HepG2 (cell line): ENCODE results near the gene MED13L. TPM values are rescaled to one million over a fixed set of nuclear protein-coding genes. Genes with fewer than 3 reads are reported as not detected.

Experiments
- ATAC-seq: fragments of 200-7000 bp; cut with Tn5 transposase; 3 replicates; pipeline ENCODE4 v1.9.1; 2020; ENCODE audit warnings: mild to moderate bottlenecking, moderate library complexity
- BruUV-seq: library from RNA; stranded (reverse); fragments of 400-500 nt; replicated peaks from 2 replicates; lab custom pipeline; 2021; lab: Mats Ljungman, UMichigan
- CTCF ChIA-PET: fragments of 300-600 bp; formaldehyde crosslinking; extraction: SDS; loops from one replicate; lab custom pipeline; 2021; ENCODE audit warnings: low total read pairs, inconsistent platforms, low intra/inter-chr PET ratio; lab: Yijun Ruan, JAX
- POLR2A ChIA-PET: fragments of 350-600 bp; sonication (Branson Sonifier 250); formaldehyde crosslinking; loops from one replicate; lab custom pipeline; 2020; ENCODE audit warnings: antibody characterized with exemption, inconsistent platforms; lab: Yijun Ruan, JAX
- DNase-seq: peaks from one replicate; pipeline ENCODE4 v3.0.0-alpha.2; 2015; ENCODE audit warnings: low spot score
- FAIRE-seq: peaks from 3 replicates; lab custom pipeline; 2011; peaks lifted over from hg19 to GRCh38; lab: Jason Lieb, UNC
- H2AFZ ChIP-seq: one replicate; pipeline ENCODE4 v1.6.1; 2011; ENCODE audit warnings: low read length, inconsistent platforms
- H3K27ac ChIP-seq: fragments of 300-600 bp; 3 replicates; pipeline ENCODE4 v1.8.0; 2011; ENCODE audit warnings: mixed run types, mild to moderate bottlenecking, mixed read lengths, low read length, inconsistent platforms; ENCODE audit not compliant: insufficient read depth; ENCODE audit errors: extremely low read length
- H3K27me3 ChIP-seq, 2 experiments: fragments of 200-600 bp in 1 of 2; 2 replicates in 1 of 2; 3 replicates in 1 of 2; pipeline versions ENCODE4 v1.6.0 to v1.8.0; 2011; ENCODE audit warnings: low read length in 2 of 2, mild to moderate bottlenecking in 2 of 2, moderate library complexity in 2 of 2, inconsistent platforms in 1 of 2; ENCODE audit not compliant: insufficient read depth in 2 of 2, control insufficient read depth in 1 of 2
- H3K36me3 ChIP-seq, 2 experiments: fragments of 200-600 bp in 1 of 2; replicated peaks in 1 of 2; 2 replicates in 1 of 2; 3 replicates in 1 of 2; pipeline versions ENCODE4 v1.5.1 to v1.8.0; 2011; ENCODE audit warnings: low read length in 2 of 2, inconsistent platforms in 1 of 2; ENCODE audit not compliant: insufficient read depth in 2 of 2, control insufficient read depth in 1 of 2
- H3K4me1 ChIP-seq: 2 replicates; pipeline ENCODE4 v1.5.1; 2012; ENCODE audit warnings: low read length, inconsistent platforms; ENCODE audit not compliant: insufficient read depth
- H3K4me2 ChIP-seq: 2 replicates; pipeline ENCODE4 v1.6.0; 2011; ENCODE audit warnings: low read depth, low read length, inconsistent platforms
- H3K4me3 ChIP-seq, 3 experiments: fragments of 200-600 bp in 1 of 3; sonication (generic), shearing (Covaris generic) in 1 of 3; replicated peaks in 1 of 3; 2 replicates each; pipeline ENCODE4 v1.5.1; 2011 to 2016; ENCODE audit warnings: low read length in 3 of 3, inconsistent platforms in 2 of 3, low read depth in 2 of 3, mild to moderate bottlenecking in 2 of 3, control low read depth in 1 of 3, mixed read lengths in 1 of 3; ENCODE audit not compliant: insufficient read depth in 1 of 3
- H3K79me2 ChIP-seq: one replicate; pipeline ENCODE4 v1.6.1; 2011; ENCODE audit warnings: low read length, inconsistent platforms; ENCODE audit not compliant: insufficient read depth
- H3K9ac ChIP-seq: 2 replicates; pipeline ENCODE4 v1.6.0; 2011; ENCODE audit warnings: mild to moderate bottlenecking, low read depth, low read length, inconsistent platforms; ENCODE audit not compliant: insufficient read depth
- H3K9me3 ChIP-seq: 2 replicates; pipeline ENCODE4 v1.5.1; 2012; ENCODE audit warnings: mild to moderate bottlenecking, low read length
- H4K20me1 ChIP-seq: 2 replicates; pipeline ENCODE4 v1.6.0; 2011; ENCODE audit warnings: inconsistent platforms, mild to moderate bottlenecking, low read length, moderate library complexity; ENCODE audit not compliant: insufficient read depth
- FOXK2 ChIP-seq: fragments of 450-650 bp; IDR thresholded peaks from 2 replicates; pipeline ENCODE4 v1.6.1; 2016
- MNT ChIP-seq: fragments of 450-650 bp; IDR thresholded peaks from 2 replicates; pipeline ENCODE4 v1.6.1; 2016
- NFYB ChIP-seq: sonication (generic); formaldehyde crosslinking; IDR thresholded peaks from 2 replicates; pipeline ENCODE4 v1.4.0; 2020; ENCODE audit warnings: missing genetic modification reagents
- SOX13 ChIP-seq, 3 experiments: fragments of 450-650 bp in 1 of 3; sonication (generic) in 1 of 3; formaldehyde crosslinking in 1 of 3; IDR thresholded peaks in 2 of 3; conservative IDR thresholded peaks in 1 of 3; 2 replicates each; pipeline versions ENCODE4 v1.5.0 to v1.6.1; 2016 to 2020; ENCODE audit warnings: antibody characterized with exemption in 1 of 3, mild to moderate bottlenecking in 1 of 3, missing compliant biosample characterization in 1 of 3, missing genetic modification reagents in 1 of 3, moderate library complexity in 1 of 3
- TEAD3 ChIP-seq: optimal IDR thresholded peaks from 2 replicates; pipeline ENCODE3; 2016; ENCODE audit warnings: borderline replicate concordance
- ZNF18 ChIP-seq: sonication (generic); formaldehyde crosslinking; IDR thresholded peaks from 2 replicates; pipeline ENCODE4 v1.8.0; 2022; ENCODE audit warnings: mild to moderate bottlenecking, missing genetic modification reagents; ENCODE audit not compliant: insufficient replicate concordance
- ZNF224 ChIP-seq: sonication (generic); formaldehyde crosslinking; IDR thresholded peaks from 2 replicates; pipeline ENCODE4 v1.5.0; 2020; ENCODE audit warnings: mild to moderate bottlenecking, missing genetic modification reagents
- ZNF383 ChIP-seq: sonication (generic); formaldehyde crosslinking; IDR thresholded peaks from 2 replicates; pipeline ENCODE4 v1.4.0; 2020; ENCODE audit warnings: missing genetic modification reagents, mild to moderate bottlenecking, borderline replicate concordance
- ZNF782 ChIP-seq: sonication (generic); formaldehyde crosslinking; IDR thresholded peaks from 2 replicates; pipeline ENCODE4 v1.4.0; 2020; ENCODE audit warnings: missing genetic modification reagents, mild to moderate bottlenecking, borderline replicate concordance
- WGBS: methylation state at CpG from one replicate; pipeline ENCODE4 v1.1.6; 2017; ENCODE audit warnings: low lambda C conversion rate; 5-methylcytosine and 5-hydroxymethylcytosine counted together
- in situ Hi-C: cut with HindIII; loops from 2 replicates; pipeline ENCODE4 v1.10.0; 2017; ENCODE audit warnings: low pct_unique_long_range_greater_than_20kb; ENCODE audit not compliant: extremely low pct_ligation_motif_present
- intact Hi-C: fragments of 100-400 bp; cut with micrococcal nuclease; formaldehyde crosslinking; loops from one replicate; pipeline ENCODE4 v1.10.0; 2022; ENCODE audit not compliant: unreplicated experiment
- polyA plus RNA-seq, 8 experiments: library from polyadenylated mRNA; depleted of rRNA in 3 of 8; stranded (reverse) in 7 of 8; unstranded in 1 of 8; fragments of >200 nt; fragmentation: Illumina TruSeq in 4 of 8; extraction: Trizol in 4 of 8; gene quantifications; 2 replicates each; pipeline versions ENCODE4 v1.2.1 to v1.2.3, GENCODE V29; 2011 to 2016; ENCODE audit warnings: low read depth in 4 of 8, missing spikeins in 1 of 8, mixed read lengths in 1 of 8; ENCODE audit not compliant: insufficient read depth in 1 of 8
- total RNA-seq, 5 experiments: library from RNA; depleted of rRNA; stranded (reverse); fragments of >200 nt; fragmentation: Illumina TruSeq; extraction: Trizol; gene quantifications; 2 replicates each; pipeline ENCODE4 v1.2.3, GENCODE V29; 2016; ENCODE audit warnings: low read depth in 1 of 5
- TF ChIP-seq, protein P1 (sequence below): sonication (generic); formaldehyde crosslinking; IDR thresholded peaks from 2 replicates; pipeline ENCODE4 v1.8.1; 2023; ENCODE audit warnings: mild to moderate bottlenecking, missing genetic modification reagents

MED13L gene
- total and polyA plus RNA-seq, 2 of the 13 experiments (the other 11 are each of a cell fraction or from before 2014, with no cell fraction given), result 24.8 to 38.9 TPM

DNA sequence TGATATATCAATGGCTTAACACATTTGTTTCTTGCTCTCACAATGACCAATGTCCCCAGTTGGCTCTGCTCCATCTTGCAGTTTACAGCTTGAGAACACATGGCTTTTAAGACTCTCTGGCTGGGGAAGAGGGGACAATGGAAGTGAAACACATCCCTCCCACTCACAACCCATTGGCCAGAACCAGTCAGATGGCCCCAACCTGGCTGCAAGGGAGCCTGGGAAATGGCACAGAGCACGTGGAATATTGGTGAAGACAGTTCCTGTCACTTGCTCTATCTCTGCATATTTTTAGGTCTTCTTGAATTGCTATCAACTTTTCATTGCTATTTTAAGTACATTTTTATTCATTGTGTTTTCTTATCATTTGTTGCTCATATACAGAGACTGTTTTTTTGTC lies 345.4 kb downstream of the MED13L start:
- Histone ChIP-seq H3K4me2 (no peak overlapping the region), H3K27me3 (peaks cover 0 to 9% of the 10 kb centered on the region in 2 experiments; a peak in 1 of 5 replicates), H3K4me3 (no peak overlapping the region), H3K4me1 (no peaks in the 10 kb centered on the region), H4K20me1 (no peaks in the 10 kb centered on the region)
- TF ChIP-seq MNT, result peak; percentile 94
- no peak for TF ChIP-seq ZNF383 (CRISPR knock-in tag)
- TF ChIP-seq SOX13 (IDR thresholded peaks at IDR 0.05), result no peak
- no peak for TF ChIP-seq SOX13 (CRISPR knock-in tag; conservative IDR thresholded peaks at IDR 0.05 in 1 of 2, IDR thresholded peaks at IDR 0.05 in 1 of 2)
- no peak for TF ChIP-seq ZNF224 (CRISPR knock-in tag)
- TF ChIP-seq NFYB (CRISPR knock-in tag), result peak; percentile 20; the same call in 1 of the 2 replicates
- no peak for TF ChIP-seq ZNF18 (CRISPR knock-in tag)
- TF ChIP-seq, protein P1, sequence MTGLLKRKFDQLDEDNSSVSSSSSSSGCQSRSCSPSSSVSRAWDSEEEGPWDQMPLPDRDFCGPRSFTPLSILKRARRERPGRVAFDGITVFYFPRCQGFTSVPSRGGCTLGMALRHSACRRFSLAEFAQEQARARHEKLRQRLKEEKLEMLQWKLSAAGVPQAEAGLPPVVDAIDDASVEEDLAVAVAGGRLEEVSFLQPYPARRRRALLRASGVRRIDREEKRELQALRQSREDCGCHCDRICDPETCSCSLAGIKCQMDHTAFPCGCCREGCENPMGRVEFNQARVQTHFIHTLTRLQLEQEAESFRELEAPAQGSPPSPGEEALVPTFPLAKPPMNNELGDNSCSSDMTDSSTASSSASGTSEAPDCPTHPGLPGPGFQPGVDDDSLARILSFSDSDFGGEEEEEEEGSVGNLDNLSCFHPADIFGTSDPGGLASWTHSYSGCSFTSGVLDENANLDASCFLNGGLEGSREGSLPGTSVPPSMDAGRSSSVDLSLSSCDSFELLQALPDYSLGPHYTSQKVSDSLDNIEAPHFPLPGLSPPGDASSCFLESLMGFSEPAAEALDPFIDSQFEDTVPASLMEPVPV (CRISPR knock-in tag), result no peak
- TF ChIP-seq ZNF782, result no peak
- TF ChIP-seq FOXK2, result no peak
- no peak for TF ChIP-seq TEAD3 (CRISPR knock-in tag)
- TF ChIP-seq, all 625 proteins: peak for 2
- CTCF ChIA-PET, result no interaction called here
- ATAC-seq (no peak), FAIRE-seq (no peak), DNase-seq (no peak)
- BruUV-seq, result no TSS peak
- intact Hi-C loops (no loop called here), in situ Hi-C loops (no loop called here)
- no peaks in the 10 kb centered on the region for H3K79me2 ChIP-seq
- H3K9me3 ChIP-seq, result no peaks in the 10 kb centered on the region
- WGBS, result 0% methylated on average over 1 of the region's 1 CpG
- no peak overlapping the region for H3K9ac ChIP-seq
- POLR2A ChIA-PET, result no interaction called here
- no peak overlapping the region for H3K27ac ChIP-seq
- H3K36me3 ChIP-seq, result no peaks in the 10 kb centered on the region
- no peak overlapping the region for H2AFZ ChIP-seq
